HG03135 (cell line): Measurements from ENCODE around the gene SLC22A7.

Experiments used
- ATAC-seq: cut with Tn5 transposase; IDR thresholded peaks from one replicate; pipeline ENCODE4 v1.9.1; 2021; ENCODE audit warnings: mild to moderate bottlenecking, moderate library complexity; ENCODE audit not compliant: unreplicated experiment

SLC22A7 gene

DNA sequence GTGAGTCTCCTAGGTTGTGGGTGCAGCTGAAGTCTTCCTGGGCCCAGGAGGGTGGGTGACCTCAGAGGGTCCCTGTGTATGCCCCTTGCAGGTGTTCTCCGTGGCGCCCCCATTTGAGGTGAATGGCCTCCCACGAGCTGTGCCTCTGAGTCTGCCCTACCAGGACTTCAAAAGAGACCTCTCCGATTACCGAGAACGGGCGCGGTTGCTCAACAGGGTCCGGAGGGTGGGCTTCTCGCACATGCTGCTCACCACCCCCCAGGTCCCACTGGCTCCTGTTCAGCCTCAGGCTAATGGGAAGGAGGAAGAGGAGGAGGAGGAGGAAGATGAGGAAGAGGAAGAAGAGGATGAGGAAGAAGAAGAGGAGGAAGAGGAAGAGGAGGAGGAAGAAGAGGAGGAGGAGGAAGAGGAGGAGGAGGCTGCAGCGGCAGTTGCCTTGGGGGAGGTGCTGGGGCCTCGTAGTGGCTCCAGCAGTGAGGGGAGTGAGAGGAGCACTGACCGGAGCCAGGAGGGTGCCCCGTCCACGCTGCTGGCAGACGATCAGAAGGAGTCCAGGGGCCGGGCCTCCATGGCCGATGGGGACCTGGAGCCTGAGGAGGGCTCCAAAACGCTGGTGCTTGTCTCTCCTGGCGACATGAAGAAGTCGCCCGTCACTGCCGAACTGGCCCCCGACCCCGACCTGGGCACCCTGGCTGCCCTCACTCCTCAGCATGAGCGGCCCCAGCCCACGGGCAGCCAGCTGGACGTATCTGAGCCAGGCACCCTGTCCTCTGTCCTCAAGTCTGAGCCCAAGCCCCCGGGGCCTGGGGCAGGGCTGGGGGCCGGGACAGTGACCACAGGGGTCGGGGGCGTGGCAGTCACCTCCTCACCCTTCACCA, 15.2 kb upstream of the SLC22A7 start:
- ATAC-seq = no peak

DNA sequence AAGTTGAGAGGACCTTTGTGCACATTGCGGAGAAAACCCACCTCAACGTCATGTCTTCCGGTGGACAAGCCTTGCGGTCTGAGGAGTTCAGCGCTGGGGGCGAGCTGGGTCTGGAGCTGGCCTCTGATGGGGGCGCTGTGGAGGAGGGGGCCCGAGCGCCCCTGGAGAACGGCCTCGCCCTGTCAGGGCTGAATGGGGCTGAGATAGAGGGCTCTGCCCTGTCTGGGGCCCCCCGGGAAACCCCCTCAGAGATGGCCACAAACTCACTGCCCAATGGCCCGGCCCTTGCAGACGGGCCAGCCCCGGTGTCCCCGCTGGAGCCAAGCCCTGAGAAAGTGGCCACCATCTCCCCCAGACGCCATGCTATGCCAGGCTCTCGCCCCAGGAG, 14.6 kb upstream of the SLC22A7 start:
- no peak for ATAC-seq

DNA sequence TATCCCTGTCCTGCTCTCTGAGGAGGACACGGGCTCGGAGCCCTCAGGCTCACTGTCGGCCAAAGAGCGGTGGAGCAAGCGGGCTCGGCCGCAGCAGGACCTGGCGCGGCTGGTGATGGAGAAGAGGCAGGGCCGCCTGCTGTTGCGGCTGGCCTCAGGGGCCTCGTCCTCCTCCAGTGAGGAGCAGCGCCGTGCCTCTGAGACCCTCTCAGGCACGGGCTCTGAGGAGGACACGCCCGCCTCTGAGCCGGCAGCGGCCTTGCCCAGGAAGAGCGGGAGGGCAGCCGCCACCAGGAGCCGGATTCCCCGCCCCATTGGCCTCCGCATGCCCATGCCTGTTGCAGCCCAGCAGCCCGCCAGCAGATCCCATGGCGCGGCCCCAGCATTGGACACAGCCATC, 14.2 kb upstream of the SLC22A7 start:
- no peak for ATAC-seq

DNA sequence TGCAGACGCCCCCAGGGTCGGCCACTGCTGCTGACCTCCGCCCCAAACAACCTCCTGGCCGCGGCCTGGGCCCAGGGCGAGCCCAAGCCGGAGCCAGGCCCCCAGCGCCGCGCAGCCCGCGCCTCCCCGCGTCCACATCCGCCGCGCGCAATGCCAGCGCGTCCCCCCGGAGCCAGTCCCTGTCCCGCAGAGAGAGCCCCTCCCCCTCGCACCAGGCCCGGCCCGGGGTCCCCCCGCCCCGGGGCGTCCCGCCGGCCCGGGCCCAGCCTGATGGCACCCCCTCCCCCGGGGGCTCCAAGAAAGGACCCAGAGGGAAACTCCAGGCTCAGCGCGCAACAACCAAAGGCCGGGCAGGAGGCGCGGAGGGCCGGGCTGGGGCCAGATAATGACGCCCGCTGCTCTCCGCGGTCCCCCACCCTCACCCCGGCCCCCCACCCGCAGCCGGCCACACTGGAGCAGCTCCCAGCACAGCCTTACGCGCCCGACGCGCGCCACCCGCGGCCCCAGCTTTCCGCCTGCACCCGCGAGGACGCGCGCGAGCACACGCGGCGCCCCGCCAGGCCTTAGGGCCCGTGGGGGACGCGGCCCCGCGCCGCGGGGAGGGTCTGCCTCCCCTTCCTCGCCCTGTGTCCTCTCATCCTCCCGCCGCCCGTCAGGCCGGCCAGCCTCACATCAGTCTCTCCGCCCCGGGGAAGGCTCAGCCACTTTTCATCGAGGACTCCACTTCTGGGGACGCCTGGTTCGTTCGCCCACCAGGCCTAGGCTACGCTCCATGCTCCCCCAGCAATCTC, 12.9 kb upstream of the SLC22A7 start:
- no peak for ATAC-seq

DNA sequence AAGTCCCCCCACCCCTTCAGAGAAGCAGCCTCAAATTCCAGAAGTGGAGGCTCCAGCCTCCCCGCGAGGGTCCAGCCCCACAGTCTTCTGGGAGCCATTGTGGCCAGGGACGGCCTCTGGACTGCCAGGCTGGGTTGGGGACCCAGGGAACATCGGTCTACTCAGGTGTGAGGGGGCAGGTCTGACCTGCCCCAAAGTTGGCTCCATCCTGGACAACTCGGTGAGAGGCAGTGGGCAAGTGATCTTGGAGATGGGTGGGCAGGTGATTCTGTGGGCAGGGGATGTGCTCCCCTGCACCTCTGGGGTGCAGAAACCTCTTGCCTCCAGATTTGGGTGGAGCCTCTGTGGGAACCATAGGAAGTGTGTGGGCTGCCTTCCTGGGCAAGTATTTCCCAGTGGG, 12.2 kb upstream of the SLC22A7 start:
- ATAC-seq = no peak

DNA sequence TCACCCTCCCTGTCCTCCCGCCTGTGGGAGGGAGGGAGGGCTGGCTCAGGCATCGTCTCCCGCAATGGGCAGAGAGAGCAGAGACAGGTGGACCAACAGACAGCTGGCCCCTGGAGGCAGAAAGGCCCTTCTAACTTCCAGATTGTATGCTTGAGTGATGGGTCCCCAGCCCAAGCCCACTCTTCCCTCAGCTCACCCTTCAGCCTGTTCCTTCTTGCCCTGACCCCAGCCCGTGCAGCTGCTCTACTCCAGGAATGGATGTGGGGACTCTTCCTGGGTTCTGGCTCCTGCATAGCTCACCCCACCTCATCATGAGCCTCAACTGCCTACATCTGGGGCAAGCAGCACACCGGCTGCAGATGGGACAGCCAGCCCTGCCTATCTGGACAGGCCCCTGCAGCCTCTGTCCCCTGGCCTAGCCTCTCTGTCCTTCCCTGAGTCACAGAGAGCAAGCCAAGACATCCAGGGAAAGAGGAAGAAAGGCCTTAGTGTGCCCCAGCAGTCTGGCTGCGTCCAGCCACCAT, 11.5 kb upstream of the SLC22A7 start:
- no peak for ATAC-seq

DNA sequence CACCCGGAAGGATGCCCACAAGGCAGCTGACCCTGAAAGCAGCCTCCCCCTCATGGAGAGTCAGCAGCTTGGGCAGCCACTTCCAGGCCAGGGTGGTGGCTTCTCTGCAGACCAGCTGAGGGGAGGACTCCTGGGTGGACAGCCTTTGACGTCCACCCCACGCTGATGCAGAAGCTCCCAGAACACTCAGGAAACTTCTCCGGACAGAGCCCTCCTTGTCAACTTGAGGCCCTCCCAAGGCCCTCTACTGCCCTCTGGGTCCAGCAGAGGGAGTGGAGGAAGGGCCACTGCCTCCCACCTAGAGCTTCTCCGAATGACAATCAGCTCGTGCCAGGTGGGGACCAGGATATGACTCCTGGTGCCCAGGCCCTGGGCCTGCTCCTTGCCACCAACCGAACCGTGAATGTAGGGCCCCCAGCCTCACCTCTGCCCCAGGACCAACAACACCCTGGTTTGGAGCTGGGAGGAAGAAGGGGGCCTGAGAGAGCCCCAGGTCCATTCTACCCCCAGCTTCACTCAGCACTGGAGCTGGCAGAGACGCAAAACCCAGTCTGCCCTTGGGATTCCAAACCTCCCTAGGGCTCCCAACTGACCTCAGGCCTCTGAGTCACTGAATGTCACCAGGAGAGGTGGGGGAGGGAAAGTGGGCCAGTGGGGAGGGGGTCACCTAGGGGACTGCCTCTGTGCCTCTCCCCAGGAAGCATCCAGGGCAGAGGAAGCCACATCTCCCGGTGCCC, 10.9 kb upstream of the SLC22A7 start:
- ATAC-seq = no peak

DNA sequence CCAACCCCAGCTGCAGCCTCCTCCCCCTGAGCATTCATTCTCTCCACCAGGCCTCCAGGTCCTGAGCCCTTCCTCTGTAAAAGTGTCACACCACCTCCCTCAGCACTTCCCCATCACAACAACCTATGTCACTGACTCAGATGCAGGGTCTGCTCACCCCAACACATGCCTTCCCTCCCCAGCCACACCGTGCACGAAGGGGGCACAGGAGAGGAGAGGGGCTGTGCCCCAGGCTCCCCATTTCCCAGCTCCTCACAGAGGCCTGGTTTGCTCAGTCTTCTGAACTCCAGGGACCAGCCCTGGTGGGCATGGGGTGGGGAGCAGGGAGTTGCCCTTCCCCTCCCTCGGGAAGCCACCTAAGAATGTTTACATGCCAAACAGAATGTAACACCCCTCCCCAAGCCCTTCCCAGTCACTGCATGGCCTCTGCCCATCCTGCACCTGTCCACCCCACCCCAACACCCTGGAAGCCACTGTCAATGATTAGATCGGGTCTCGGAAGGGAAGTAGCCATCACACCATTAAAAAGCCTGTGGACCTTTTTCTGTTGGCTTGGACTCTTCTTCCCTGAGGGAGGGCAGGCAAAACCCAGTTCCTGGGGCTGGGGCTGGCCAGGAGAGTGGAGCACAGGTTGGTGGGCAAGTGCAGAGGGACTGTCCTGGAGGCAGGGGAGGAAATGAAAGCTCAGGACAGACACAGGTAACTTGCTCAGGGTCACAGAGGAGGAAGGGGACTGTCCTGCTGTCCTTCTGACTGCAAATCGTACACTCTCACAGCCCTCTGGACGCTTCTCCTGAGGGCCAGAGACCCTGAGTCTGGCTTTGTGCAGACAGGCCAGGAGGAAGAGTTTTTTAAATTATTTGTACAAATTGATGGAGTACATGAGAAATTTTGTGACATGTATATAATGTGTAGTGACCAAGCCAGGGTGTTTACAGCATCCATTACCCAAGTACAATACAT, 10.1 kb upstream of the SLC22A7 start:
- no peak for ATAC-seq

DNA sequence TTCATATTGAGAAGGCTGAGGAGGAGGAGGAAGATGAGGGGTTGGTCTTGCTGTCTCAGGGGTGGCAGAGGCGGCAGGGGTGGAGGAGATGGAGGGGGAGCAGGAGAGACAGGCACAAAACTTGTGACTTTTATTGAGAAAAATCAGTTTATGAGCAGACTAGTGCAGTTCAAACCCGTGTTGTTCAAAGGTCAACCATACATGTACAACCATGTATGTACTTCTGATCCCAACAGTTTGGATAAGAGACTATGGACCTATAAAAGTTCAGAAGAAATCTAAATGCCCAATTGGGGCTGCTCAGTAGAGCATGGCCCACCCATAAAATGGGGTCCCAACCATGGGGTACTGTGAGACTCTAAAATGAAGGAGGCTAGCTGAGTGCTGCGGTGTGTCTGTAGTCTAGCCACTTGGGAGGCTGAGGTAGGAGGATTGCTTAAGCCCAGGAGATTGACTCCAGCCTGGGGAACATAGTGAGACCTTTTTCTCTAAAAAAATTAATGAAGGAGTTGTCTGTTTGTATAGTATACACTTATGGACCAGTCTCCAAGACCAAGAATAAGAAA, 7.6 kb upstream of the SLC22A7 start:
- ATAC-seq = no peak

DNA sequence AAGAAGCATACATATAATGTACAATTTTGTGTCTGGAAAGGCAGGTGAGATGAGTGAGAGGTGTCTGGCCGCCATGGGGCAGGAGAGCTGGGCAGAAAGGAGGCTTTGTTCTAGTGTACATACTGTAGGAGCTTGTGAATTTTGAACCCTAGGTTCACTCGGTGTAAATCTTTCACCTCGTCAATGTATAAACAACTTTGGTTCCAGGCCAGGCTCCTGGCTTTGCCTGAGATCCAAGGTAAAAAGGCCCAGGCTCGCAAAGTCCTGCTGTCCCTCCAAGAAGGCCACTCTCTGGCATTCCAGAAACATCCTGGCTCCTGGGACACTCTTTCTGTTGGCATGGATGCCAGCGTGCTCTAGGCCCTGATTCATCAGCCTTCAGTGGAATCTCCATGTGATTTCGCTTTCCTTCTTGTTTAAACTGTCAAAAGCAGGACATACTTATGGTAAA, 7.1 kb upstream of the SLC22A7 start:
- no peak for ATAC-seq

DNA sequence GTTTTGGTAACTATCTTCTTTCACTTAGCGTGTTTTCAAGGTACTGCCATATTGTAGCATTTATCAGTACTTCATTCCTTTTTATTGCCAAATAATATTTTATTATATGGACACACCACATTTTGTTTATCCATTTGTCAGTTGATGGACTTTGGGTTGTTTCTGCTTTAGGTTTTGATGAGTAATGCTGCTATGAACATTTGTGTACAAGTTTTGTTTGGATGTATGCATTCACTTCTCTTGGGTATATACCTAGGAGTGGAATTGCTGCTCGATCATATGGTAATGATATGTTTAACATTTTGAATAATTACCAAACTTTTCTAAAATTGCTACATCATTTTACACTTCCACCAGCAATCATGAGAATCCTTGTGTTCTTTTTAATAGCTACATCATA, 6.4 kb upstream of the SLC22A7 start:
- ATAC-seq = no peak

DNA sequence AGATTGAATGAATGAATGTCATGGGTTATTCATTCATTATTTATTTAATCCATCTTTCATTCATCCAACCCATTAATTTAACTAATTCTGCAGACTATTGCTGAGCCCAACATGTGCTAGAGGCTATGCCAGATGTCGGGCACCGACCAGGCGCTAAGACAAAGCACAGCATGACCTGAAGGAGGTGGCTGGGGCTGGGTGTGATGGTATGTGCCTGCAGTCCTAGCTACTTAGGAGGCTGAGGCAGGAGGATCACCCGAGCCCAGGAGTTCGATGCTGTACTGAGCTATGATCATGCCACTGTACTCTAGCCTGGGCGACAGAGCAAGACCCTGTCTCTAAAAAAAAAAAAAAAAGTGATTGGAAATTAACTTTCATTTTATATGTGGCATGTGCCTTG, 5.7 kb upstream of the SLC22A7 start:
- ATAC-seq = no peak

DNA sequence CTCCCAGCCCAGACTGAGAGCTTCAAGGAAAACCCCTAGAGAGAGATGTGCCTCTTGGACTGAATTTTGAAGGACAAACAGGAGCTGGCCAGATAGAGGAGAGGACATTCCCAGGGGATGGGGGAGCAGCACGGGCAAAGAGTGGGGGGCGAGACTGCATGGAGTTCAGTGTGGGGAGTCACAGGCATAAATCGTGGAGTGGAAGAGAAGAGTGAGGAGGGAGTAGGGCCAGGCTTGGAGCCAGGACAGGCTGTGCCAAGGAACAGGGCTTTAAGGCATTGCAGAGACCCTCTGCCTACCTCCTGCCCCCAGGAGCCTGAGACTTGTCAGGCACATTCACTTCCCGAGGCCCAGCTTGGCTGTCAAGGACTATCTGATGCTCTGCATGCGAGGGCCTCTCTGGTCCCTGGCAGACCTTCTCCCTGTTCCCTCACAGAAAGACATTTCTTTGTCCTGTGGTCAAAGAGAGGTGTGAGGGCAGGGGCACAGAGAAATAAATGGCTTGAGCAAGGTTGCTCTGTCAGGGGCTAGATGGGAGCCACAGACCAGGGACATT, 5.2 kb upstream of the SLC22A7 start:
- ATAC-seq = no peak

DNA sequence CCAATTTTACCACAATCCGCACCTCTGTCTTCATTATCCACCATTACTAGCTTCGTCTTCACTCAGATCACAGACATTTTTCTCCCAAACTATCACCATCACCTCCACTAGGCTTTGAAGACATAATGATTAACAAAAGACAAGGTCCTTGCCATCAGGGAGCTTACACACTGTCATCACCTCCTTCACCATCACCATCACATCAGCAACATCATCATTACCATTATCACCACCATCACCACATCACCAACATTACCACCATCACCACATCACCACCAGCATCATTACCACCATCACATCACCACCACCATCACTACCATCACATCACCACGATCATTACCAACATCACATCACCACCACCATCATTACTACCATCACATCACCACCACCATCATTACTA, 4.4 kb upstream of the SLC22A7 start:
- no peak for ATAC-seq

DNA sequence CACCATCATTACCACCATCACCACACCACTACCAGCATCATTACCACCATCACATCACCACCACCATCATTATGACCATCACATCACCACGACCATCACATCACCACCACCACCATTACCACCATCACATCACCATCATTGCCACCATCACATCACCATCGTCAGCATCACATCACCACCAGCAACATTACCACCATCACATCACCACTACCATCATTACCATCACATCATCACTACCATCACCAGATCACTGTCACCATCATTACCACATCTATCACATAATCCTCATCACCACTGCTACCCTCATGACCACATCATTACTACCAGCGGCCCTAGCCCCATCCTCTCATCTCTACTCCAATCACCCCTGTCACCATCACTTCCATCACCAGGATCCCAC, 3.5 kb upstream of the SLC22A7 start:
- no peak for ATAC-seq

DNA sequence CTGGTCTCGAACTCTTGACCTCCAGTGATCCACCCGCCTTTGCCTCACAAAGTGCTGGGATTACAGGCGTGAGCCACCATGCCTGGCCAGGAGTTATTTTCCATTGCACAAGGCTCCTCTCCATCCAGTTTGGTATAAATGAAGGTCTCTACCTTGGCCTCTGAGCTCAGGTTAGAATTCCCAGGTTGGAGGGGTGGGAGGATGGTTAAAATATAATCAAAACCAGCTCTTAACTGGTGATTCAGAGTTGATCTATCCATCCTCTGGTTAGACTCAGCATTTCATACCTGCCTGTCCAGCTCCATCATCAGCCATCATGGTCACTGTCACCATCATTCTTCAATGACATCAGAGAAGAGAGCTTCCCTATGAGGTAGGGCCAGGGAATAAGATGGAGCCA, 2.6 kb upstream of the SLC22A7 start:
- ATAC-seq = no peak

DNA sequence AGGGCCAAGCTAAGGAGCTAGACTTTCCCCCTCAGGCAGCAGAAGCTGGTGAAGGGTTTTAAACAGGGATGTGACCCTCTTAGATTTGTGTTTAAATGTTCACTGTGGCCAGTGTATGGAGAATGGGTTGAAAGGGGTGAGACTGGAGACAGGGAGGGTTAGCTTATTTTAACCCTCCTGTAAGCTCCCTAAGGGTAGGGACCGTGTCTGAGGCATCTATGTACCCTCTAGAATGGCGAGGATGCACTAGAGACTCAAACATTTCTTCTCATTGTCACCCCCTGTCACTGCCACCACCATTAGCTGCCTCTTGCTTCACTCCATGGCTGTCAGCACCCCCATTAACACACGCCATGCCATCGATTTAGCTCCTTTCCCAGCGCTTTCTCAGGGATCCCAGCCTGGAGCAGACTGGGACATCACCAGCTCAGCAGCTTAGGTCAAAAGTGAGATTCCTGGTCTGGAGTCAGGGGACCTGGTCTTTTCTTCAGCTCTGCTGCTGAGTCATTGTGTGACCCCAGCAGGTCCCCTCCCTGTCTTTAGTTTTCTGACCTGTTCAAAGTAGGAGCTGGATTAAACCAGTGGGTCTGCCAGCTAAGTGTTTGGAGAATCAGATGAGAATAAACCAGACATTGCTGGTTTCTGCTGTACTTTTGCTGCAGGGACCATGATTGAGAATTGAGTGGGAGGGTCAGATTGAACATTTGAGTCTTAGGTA, 1.1 kb upstream of the SLC22A7 start:
- ATAC-seq = no peak

DNA sequence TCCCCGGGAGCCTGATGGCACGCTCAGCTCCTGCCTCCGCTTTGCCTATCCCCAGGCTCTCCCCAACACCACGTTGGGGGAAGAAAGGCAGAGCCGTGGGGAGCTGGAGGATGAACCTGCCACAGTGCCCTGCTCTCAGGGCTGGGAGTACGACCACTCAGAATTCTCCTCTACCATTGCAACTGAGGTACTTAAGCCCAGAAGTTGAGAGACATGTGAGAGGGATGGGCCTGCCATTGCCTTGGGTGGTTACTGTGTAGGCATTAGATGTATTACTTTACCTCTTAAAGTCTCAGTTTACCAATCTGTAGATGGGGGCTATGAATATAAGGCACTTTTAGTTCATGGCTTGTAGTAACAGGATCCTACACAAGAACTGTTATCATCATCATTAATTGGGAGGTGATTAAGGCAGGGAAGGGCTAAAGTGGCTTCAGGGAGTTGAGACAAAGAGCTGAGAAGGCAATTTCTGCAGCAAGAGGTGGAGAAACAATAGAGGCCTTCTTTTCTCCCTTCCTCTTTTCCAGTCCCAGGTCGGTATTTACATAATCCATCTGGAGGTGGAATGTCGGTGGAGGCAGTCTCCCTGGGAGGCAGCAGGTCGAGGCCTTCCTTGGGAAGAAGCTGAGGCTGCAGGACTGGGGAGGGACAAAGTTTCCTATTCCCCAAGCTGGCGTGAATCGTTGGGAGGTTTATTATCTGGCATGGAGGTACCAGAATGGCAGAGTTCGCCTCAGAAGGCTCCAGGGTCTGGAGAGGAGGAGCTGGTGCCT, 691 bp downstream of the SLC22A7 start:
- no peak for ATAC-seq
